ENCODE measurements around the gene SFTPA1. TPM values are rescaled to one million over a fixed set of nuclear protein-coding genes. Genes with fewer than 3 reads are reported as not detected.
"Not testable (repeated sequence)": the region's sequence is repeated elsewhere in the genome, so short reads cannot be mapped to it uniquely, and the experiment has no call there.

Gene SFTPA1
- total and polyA plus RNA-seq, 8 donors, result 0.75 to 525 (median 1.4) TPM; not detected in 3

- Histone ChIP-seq H3K4me1 (no peaks in the 10 kb centered on the region), H3K36me3 (no peaks in the 10 kb centered on the region), H3K4me3 (no peak overlapping the region), H3K27ac (no peak overlapping the region), H3K9me3 (peaks cover 0 to 5% (median 0%) of the 10 kb centered on the region in 4 donors), H3K27me3 (no peaks in the 10 kb centered on the region)
- intact Hi-C loops (cut with DNase I; ENCODE audit: low total_unique reads), result no loop called here
- no peak for TF ChIP-seq POLR2AphosphoS5 (IDR thresholded peaks at IDR 0.05)
- TF ChIP-seq POLR2A (IDR thresholded peaks at IDR 0.05), result no peak
- TF ChIP-seq, protein P1, sequence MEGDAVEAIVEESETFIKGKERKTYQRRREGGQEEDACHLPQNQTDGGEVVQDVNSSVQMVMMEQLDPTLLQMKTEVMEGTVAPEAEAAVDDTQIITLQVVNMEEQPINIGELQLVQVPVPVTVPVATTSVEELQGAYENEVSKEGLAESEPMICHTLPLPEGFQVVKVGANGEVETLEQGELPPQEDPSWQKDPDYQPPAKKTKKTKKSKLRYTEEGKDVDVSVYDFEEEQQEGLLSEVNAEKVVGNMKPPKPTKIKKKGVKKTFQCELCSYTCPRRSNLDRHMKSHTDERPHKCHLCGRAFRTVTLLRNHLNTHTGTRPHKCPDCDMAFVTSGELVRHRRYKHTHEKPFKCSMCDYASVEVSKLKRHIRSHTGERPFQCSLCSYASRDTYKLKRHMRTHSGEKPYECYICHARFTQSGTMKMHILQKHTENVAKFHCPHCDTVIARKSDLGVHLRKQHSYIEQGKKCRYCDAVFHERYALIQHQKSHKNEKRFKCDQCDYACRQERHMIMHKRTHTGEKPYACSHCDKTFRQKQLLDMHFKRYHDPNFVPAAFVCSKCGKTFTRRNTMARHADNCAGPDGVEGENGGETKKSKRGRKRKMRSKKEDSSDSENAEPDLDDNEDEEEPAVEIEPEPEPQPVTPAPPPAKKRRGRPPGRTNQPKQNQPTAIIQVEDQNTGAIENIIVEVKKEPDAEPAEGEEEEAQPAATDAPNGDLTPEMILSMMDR (IDR thresholded peaks at IDR 0.05), result no peak
- no peak for TF ChIP-seq EP300 (IDR thresholded peaks at IDR 0.05)
- 88 to 99% (median 95%) methylated on average over 1 of the region's 1 CpG for WGBS, 5 donors
- no peak for DNase-seq
Measured at GRCh38 chr10:79616164-79616563, 5.4 kb downstream of the SFTPA1 start.

- DNase-seq; intact Hi-C loops (cut with DNase I; ENCODE audit: low total_unique reads); H3K36me3 ChIP-seq; H3K27me3 ChIP-seq; H3K4me3 ChIP-seq; H3K27ac ChIP-seq; H3K4me1 ChIP-seq: not testable (repeated sequence)
- peaks cover 0 to 26% (median 14%) of the 10 kb centered on the region in 4 donors for H3K9me3 ChIP-seq
Measured at GRCh38 chr10:79623663-79624062, 12.9 kb downstream of the SFTPA1 start.

DNA sequence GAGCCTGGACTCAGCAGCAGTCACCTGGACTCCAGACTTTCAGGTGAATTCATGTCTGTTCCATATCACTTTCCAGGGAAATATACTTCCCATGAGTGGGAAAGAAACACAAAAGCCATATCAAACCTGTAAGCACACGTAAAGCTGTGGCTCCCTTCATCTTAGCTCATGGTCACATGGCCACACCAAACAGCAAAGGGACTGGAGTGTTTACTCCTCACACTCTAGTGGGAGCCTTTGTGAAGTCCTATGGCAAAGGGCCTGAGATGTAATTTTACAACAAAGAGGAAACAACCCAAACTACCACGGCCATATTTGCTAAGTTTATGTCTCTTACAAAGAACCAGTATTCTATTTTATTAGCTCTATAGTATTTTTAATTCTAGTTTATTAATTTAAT, 16.3 kb downstream of the SFTPA1 start:
- Histone ChIP-seq H3K27ac (no peak overlapping the region), H3K9me3 (peaks cover 0 to 26% (median 14%) of the 10 kb centered on the region in 4 donors), H3K4me3 (no peak overlapping the region), H3K4me1 (no peaks in the 10 kb centered on the region), H3K36me3 (no peaks in the 10 kb centered on the region), H3K27me3 (no peaks in the 10 kb centered on the region)
- 45 to 70% (median 64%) methylated on average over 2 of the region's 2 CpGs for WGBS, 5 donors
- TF ChIP-seq, protein P1 (IDR thresholded peaks at IDR 0.05), result no peak
- TF ChIP-seq POLR2A (IDR thresholded peaks at IDR 0.05) (no peak), EP300 (IDR thresholded peaks at IDR 0.05) (no peak)
- intact Hi-C loops (cut with DNase I; ENCODE audit: low total_unique reads), result no loop called here
- DNase-seq, result no peak

GRCh38 chr10:79628083-79628482, 17.3 kb downstream of the SFTPA1 start:
- DNase-seq, result no peak
- Histone ChIP-seq H3K9me3 (peaks cover 0 to 26% (median 14%) of the 10 kb centered on the region in 4 donors), H3K36me3 (no peaks in the 10 kb centered on the region), H3K4me1 (no peaks in the 10 kb centered on the region), H3K27me3 (no peaks in the 10 kb centered on the region), H3K4me3 (no peak overlapping the region), H3K27ac (no peak overlapping the region)
- TF ChIP-seq POLR2AphosphoS5 (IDR thresholded peaks at IDR 0.05) (no peak), EP300 (IDR thresholded peaks at IDR 0.05) (no peak), POLR2A (IDR thresholded peaks at IDR 0.05) (no peak)
- TF ChIP-seq, protein P1 (IDR thresholded peaks at IDR 0.05), result no peak
- intact Hi-C loops (cut with DNase I; ENCODE audit: low total_unique reads), result no loop called here
- WGBS, 5 donors, result 84 to 94% (median 91%) methylated on average over 3 to 4 of the region's 4 CpGs

- H3K27ac ChIP-seq, result no peak overlapping the region
- H3K36me3 ChIP-seq, result no peaks in the 10 kb centered on the region
- intact Hi-C loops (cut with DNase I; ENCODE audit: low total_unique reads), result no loop called here
- TF ChIP-seq, protein P1 (IDR thresholded peaks at IDR 0.05), result no peak
- TF ChIP-seq EP300 (IDR thresholded peaks at IDR 0.05), result no peak
- no peak for TF ChIP-seq POLR2A (IDR thresholded peaks at IDR 0.05)
- no peak for TF ChIP-seq POLR2AphosphoS5 (IDR thresholded peaks at IDR 0.05)
- DNase-seq, result no peak
- H3K4me1 ChIP-seq, result no peaks in the 10 kb centered on the region
- no peak overlapping the region for H3K4me3 ChIP-seq
- WGBS, 5 donors, result 77 to 94% (median 87%) methylated on average over 9 of the region's 9 CpGs
- no peaks in the 10 kb centered on the region for H3K27me3 ChIP-seq
- peaks cover 0 to 21% (median 9%) of the 10 kb centered on the region in 4 donors for H3K9me3 ChIP-seq
Measured at GRCh38 chr10:79628988-79629954, 18.5 kb downstream of the SFTPA1 start.

All from stomach (tissue), 9 donors.